ENCODE results near the gene YAF2. TPM values are rescaled to one million over a fixed set of nuclear protein-coding genes. Genes with fewer than 3 reads are reported as not detected.

The YAF2 gene
- polyA plus RNA-seq, 4 donors: 19.7 to 28.8 (median 27.6) TPM

Other genes with a start within 250 kb of the YAF2 start
- 10 to 100 TPM; 27.7 to 40.2 (median 35.4) TPM for gene GXYLT1, start 93.4 kb downstream of the YAF2 start, polyA plus RNA-seq (ENCODE audit: insufficient read length in 4 of 4)
- 100 to 1,000 TPM in 2 of 4 donors, 10 to 100 TPM in 2; 70.8 to 104 (median 98.9) TPM for gene ZCRB1, start 87.8 kb upstream of the YAF2 start, polyA plus RNA-seq (ENCODE audit: insufficient read length in 4 of 4)
- 10 to 100 TPM; 57.2 to 72.9 (median 69.6) TPM for gene PPHLN1, start 87.9 kb upstream of the YAF2 start, polyA plus RNA-seq (ENCODE audit: insufficient read length in 4 of 4)